Tibial artery (tissue), 4 donors: ENCODE data around the gene EGR4.
A peak's percentile ranks its signal among the peaks of the same experiment; 100 is the strongest.

Experiments
- DNase-seq, 2 donors: peaks; one replicate each; pipeline ENCODE4 v3.0.0-alpha.2; 2019
- H3K27ac ChIP-seq, 2 donors: fragments of 200-600 bp; sonication (generic) in 1 of 2; 1 replicate in 1 of 2; 2 replicates in 1 of 2; pipeline ENCODE4 v1.5.1; 2018 to 2019; ENCODE audit warnings: mild to moderate bottlenecking in 1 of 2
- H3K27me3 ChIP-seq, 2 donors: fragments of 200-600 bp; sonication (generic) in 1 of 2; one replicate each; pipeline versions ENCODE4 v1.5.1 to v1.6.0; 2016 to 2019
- H3K36me3 ChIP-seq, 3 donors: fragments of 200-600 bp; sonication (generic) in 2 of 3; one replicate each; pipeline ENCODE4 v1.5.1; 2016 to 2019; ENCODE audit warnings: mild to moderate bottlenecking in 2 of 3
- H3K4me1 ChIP-seq, 4 donors: fragments of 200-600 bp; sonication (generic) in 2 of 4; 1 replicate in 3 of 4; 2 replicates in 1 of 4; pipeline ENCODE4 v1.5.1; 2016 to 2019
- H3K4me3 ChIP-seq, 2 donors: fragments of 200-600 bp; sonication (generic) in 1 of 2; 1 replicate in 1 of 2; 2 replicates in 1 of 2; pipeline ENCODE4 v1.5.1; 2018 to 2019; ENCODE audit warnings: mild to moderate bottlenecking in 2 of 2
- H3K9me3 ChIP-seq, 3 donors: fragments of 200-600 bp; sonication (generic) in 1 of 3; one replicate each; pipeline ENCODE4 v1.5.1; 2016 to 2019
- CTCF ChIP-seq, 2 experiments: fragments of 200-600 bp in 1 of 2; fragments of 450-650 bp in 1 of 2; IDR thresholded peaks; one replicate each; pipeline ENCODE4 v1.5.1; 2017 to 2019; ENCODE audit warnings: antibody characterized with exemption in 2 of 2, mild to moderate bottlenecking in 1 of 2, moderate library complexity in 1 of 2
- intact Hi-C: fragments of 100-400 bp; cut with DNase I; formaldehyde crosslinking; loops from one replicate; pipeline ENCODE4 v1.15.0; 2023; ENCODE audit warnings: low total_unique reads

The EGR4 gene

GRCh38 chr2:73290049-73290839 lies 3.1 kb downstream of the EGR4 start:
- Histone ChIP-seq H3K27ac (no peak overlapping the region), H3K4me3 (no peak overlapping the region), H3K9me3 (no peaks in the 10 kb centered on the region), H3K36me3 (no peaks in the 10 kb centered on the region), H3K4me1 (peaks cover 0 to 27% (median 16%) of the 10 kb centered on the region in 4 donors), H3K27me3 (peaks cover 0 to 94% of the 10 kb centered on the region in 2 donors)
- intact Hi-C loops, result no loop called here
- DNase-seq, result no peak
- no peak for TF ChIP-seq CTCF (IDR thresholded peaks at IDR 0.05)

GRCh38 chr2:73289304-73289703 lies 4.0 kb downstream of the EGR4 start:
- H3K27me3 ChIP-seq, result peaks cover 0 to 94% of the 10 kb centered on the region in 2 donors
- no peaks in the 10 kb centered on the region for H3K9me3 ChIP-seq
- no peaks in the 10 kb centered on the region for H3K36me3 ChIP-seq
- intact Hi-C loops, result no loop called here
- no peak overlapping the region for H3K4me3 ChIP-seq
- no peak for TF ChIP-seq CTCF (IDR thresholded peaks at IDR 0.05)
- peaks cover 0 to 36% (median 25%) of the 10 kb centered on the region in 4 donors for H3K4me1 ChIP-seq
- DNase-seq, result no peak
- no peak overlapping the region for H3K27ac ChIP-seq

- Histone ChIP-seq H3K4me3 (no peak overlapping the region), H3K9me3 (no peaks in the 10 kb centered on the region), H3K27ac (no peak overlapping the region), H3K36me3 (no peaks in the 10 kb centered on the region), H3K27me3 (peaks cover 0 to 72% of the 10 kb centered on the region in 2 donors), H3K4me1 (peaks cover 0 to 21% (median 18%) of the 10 kb centered on the region in 4 donors)
- no peak for DNase-seq
- TF ChIP-seq CTCF (IDR thresholded peaks at IDR 0.05), result no peak
- intact Hi-C loops, result no loop called here
These were observed 7.2 kb downstream of the EGR4 start for GRCh38 chr2:73286134-73286655.

GRCh38 chr2:73285159-73285739 lies 8.1 kb downstream of the EGR4 start:
- Histone ChIP-seq H3K27ac (no peak overlapping the region), H3K4me3 (peak overlapping the region; percentile 49 to 60), H3K4me1 (peaks cover 0 to 19% (median 17%) of the 10 kb centered on the region in 4 donors), H3K36me3 (no peaks in the 10 kb centered on the region), H3K27me3 (peaks cover 0 to 62% of the 10 kb centered on the region in 2 donors), H3K9me3 (no peaks in the 10 kb centered on the region)
- DNase-seq, result no peak
- TF ChIP-seq CTCF (IDR thresholded peaks at IDR 0.05), result no peak
- intact Hi-C loops, result no loop called here

- H3K9me3 ChIP-seq, result no peaks in the 10 kb centered on the region
- H3K4me3 ChIP-seq, result peak within 1 kb of the TSS; percentile 49 to 60
- H3K4me1 ChIP-seq, result peaks cover 0 to 19% (median 17%) of the 10 kb centered on the region in 4 donors
- no peak for DNase-seq
- no peak within 1 kb of the TSS for H3K27ac ChIP-seq
- no peak for TF ChIP-seq CTCF (IDR thresholded peaks at IDR 0.05)
- intact Hi-C loops, result no loop called here
- peaks cover 0 to 55% of the 10 kb centered on the region in 2 donors for H3K27me3 ChIP-seq
- no peaks in the 10 kb centered on the region for H3K36me3 ChIP-seq
These were observed 8.8 kb downstream of the EGR4 start, which contains the start of gene FBXO41 for GRCh38 chr2:73284296-73285158. FBXO41 (minus strand) TSS chr2:73284478; CDS start chr2:73269630, 14,848 bp downstream.
